Stimulated activated CD8-positive, alpha-beta memory T cell treated with anti-CD3 and anti-CD28 coated beads, Interleukin-7, amount 100 ng/mL, for 48 hours (primary cell): ENCODE measurements around the gene CDC45.
"Not testable (repeated sequence)": the region's sequence is repeated elsewhere in the genome, so short reads cannot be mapped to it uniquely, and the experiment has no call there.

ENCODE experiments used
- DNase-seq, 2 donors: peaks; one replicate each; pipeline ENCODE4 v3.0.0-alpha.2; 2020; ENCODE audit warnings: low read depth in 1 of 2; ENCODE audit errors: extremely low read depth in 1 of 2

CDC45 gene

GRCh38 chr22:19525666-19526065 is 45.9 kb downstream of the CDC45 start:
- DNase-seq, result no peak

- no peak for DNase-seq
Measured at GRCh38 chr22:19526076-19526701, 46.5 kb downstream of the CDC45 start.

- DNase-seq, result no peak
Measured at GRCh38 chr22:19526702-19527111, 47.0 kb downstream of the CDC45 start.

DNA sequence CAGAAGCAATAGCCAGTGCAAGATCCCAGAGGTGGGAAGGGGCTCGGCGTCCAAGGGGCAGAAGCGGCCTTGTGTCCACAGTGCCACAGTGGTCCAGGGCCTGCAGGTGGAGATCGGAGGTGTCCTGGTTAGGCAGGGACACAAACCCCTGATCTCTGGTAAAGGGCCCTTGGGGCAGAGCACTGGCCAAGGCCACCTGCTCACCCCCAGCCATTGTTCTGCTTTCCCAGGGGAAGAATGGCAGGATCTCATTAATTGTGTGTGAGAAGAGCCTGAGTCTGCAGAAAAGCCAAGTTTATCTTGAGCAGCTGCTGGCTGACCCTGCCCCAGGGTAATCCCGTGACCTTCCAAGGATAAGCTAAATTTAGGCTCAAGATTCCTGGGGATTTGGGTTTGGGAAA is 47.6 kb downstream of the CDC45 start:
- no peak for DNase-seq

GRCh38 chr22:19527861-19528417 is 48.2 kb downstream of the CDC45 start:
- DNase-seq, result no peak

- DNase-seq, result no peak
Measured at GRCh38 chr22:19529811-19530210, 50.1 kb downstream of the CDC45 start.

DNA sequence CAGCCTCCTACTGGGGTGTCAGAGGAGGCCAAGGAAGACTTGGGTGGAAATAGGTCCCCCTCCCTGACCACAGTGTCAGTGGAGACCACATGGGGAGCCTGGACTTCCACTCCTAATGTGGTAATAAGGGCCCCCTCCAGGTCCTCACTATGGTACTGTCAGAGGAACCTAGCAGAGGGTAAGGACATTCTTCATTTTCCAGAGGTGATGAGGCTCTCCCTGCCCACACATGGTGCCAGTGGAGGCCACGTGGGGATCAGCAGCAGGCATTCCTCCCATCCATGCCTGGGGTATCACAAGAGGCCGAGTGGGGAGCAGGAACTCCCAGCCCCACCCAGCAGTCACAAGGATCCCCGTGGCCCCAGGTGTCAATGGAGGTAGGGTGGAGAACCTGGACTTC is 51.0 kb downstream of the CDC45 start:
- no peak for DNase-seq

- DNase-seq, result not testable (repeated sequence)
Measured at GRCh38 chr22:19531327-19531726, 51.6 kb downstream of the CDC45 start.

GRCh38 chr22:19533049-19533626 is 53.4 kb downstream of the CDC45 start:
- DNase-seq, result no peak

DNA sequence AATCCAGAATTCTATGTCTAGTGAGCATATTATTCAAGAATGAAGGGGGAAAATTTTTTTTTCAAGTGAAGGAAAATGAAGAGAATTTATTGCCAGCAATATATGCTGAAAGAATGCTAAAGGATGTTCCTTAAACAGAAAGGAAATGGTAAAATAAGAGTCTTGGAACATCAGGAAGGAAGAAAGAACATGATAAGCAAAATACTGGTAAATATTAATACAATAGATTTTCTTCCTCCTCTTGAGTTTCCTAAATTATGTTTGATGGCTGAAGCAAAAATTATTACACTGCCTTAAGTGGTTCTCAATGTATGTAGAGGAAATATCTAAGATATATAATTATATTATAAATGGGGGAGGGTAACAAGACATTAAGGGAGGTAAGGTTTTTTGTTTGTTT is 54.1 kb downstream of the CDC45 start:
- no peak for DNase-seq

- DNase-seq, result no peak
Measured at GRCh38 chr22:19535001-19535400, 55.3 kb downstream of the CDC45 start.

DNA sequence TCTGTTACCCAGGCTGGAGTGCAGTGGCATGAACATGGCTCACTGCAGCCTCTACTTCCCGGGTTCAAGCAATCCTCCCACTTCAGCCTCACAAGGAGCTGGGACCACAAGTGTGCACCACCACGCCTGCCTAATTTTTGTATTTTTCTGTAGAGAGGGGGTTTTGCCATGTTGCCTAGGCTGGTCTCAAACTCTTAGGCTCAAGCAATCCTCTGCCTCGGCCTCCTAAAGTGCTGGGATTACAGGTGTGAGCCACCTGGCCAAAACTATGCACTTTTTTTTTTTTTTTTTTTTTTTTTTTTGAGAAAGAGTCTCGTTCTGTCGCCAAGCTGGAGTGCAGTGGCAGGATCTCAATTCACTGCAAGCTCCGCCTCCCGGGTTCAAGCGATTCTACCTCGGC is 56.8 kb downstream of the CDC45 start:
- DNase-seq, result no peak

DNA sequence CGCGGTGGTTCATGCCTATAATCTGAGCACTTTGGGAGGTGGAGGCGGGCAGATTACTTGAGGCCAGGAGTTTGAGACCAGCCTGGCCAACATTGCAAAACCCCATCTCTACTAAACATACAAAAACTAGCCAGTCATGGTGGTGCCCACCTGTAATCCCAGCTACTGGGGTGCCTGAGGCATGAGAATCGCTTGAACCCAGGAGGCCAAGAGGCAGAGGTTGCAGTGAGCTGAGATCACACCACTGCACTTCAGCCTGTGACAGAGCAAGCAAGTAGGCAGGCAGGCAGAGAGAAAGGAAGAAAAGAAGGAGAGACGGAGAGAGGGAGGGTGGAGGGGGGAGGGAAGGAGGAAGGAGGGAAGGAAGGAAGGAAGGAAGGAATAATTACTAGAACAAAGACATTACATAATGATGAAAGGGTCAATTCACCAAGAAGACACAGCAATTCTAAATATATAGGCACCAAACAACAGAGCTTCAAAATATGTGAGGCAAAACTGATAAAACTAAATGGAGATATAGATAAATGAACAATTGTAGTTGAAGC is 58.3 kb downstream of the CDC45 start:
- DNase-seq, result no peak

DNA sequence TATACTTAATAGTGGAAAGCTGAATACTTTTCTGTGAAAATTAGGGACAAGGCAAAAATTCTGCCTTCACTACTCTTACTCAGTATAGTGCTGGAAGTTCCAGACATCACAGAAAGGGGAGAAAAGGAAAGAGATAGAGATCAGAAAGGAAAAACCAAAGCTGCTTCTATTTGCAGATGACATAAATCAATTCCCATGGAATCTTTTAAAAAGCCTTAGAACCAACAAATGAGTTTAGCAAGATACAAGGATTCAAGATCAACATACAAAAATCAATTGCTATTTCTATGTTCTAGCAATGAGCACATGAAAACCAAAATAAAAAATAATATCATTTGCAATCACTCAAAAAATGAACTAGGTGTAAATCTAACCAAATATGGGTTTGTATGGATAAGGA is 60.7 kb downstream of the CDC45 start:
- DNase-seq, result no peak

DNA sequence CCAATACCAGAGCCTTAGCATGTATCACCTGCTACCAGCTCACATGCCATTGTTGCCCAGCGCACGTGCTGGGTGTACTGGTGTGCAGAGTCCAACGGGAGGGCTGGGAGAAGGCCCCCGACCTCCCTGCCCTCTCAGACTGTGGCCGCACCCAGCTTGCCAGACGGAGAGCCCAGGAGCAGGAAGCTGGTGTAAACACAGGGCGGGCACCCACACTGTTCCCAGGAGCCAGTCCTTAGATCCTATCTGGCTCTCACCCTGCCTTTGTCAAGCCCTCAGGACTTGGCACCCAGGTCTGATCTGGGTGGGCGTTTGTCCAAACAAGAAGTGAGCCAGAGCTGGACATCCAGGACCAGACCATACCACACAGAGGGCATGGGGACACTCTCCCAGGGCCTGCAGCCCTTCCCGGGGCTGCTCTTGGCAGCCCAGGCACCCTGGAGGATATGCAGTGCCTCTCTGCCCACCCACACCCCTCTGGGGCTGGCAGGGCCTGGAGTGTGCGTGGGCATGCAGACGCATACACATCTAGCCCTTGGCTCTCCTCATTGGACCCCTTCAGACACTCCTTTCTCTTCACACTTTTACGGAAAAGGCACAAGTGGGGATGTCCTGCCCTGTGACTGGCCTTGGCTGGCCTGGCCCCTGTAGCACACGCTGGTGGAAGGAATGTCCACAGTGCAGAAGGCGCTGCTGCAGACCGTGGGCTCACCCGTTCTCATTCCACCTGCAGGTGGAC is 64.4 kb downstream of the CDC45 start:
- no peak for DNase-seq

- no peak for DNase-seq
Measured at GRCh38 chr22:19545935-19546207, 66.2 kb downstream of the CDC45 start.

GRCh38 chr22:19546680-19547079 is 67.0 kb downstream of the CDC45 start:
- no peak for DNase-seq

- no peak for DNase-seq
Measured at GRCh38 chr22:19547620-19548019, 67.9 kb downstream of the CDC45 start.

DNA sequence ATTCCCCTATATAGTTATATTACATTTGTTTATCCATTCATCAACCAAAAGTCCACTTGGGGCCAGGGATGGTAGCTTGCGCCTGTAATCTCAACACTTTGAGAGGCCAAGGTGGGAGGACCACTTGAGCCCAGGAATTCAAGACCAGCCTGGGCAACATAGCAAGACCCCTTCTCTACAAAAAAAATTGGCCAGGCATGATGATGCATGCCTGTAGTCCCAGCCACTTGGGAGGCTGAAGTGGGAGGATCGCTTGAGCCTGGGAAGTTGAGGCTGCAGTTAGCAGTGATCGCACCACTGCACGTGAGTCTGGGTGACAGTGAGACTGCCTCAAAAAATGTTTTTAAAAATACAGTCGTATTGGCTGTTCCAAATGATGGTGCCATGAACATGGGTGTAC is 68.7 kb downstream of the CDC45 start:
- not testable (repeated sequence) for DNase-seq

- DNase-seq, result no peak
Measured at GRCh38 chr22:19548964-19549363, 69.2 kb downstream of the CDC45 start.

- DNase-seq, result no peak
Measured at GRCh38 chr22:19549428-19549827, 69.7 kb downstream of the CDC45 start.

DNA sequence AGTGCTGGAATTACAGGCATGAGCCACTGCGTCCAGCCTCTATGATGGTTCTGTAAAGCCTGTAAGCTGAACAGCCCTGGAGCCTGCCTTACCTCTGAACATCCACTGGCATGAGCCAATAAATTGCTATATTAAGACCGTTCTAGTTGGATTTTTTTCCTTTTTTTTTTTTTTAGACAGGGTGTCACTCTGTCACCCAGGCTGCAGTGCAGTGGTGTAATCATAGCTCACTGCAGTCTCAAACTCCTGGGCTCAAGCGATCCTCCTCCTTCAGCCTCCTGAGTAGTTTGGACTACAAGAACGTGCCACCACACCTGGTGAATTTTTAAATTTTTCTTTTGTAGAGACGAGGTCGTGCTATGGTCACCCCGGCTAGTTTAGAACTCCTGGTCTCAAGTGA is 70.7 kb downstream of the CDC45 start:
- no peak for DNase-seq
